ENCODE measurements around the gene CTNNBIP1.

Gene CTNNBIP1

GRCh38 chr1:9823943-9824701 is 85.9 kb downstream of the CTNNBIP1 start, which contains the start of gene CLSTN1:
Gene CLSTN1 (minus strand): TSS chr1:9823965. CDS start chr1:9823733, 232 bp downstream.
- peaks cover 29 to 34% of the 10 kb centered on the region in 2 donors for H3K4me1 ChIP-seq (ENCODE audit: control insufficient read depth in 2 of 2, insufficient read depth in 2 of 2, low read length in 2 of 2)
- H3K4me3 ChIP-seq (ENCODE audit: low read length in 2 of 2), result peak within 1 kb of the TSS; percentile 87 to 94
- no peaks in the 10 kb centered on the region for H3K36me3 ChIP-seq (ENCODE audit: control insufficient read depth in 2 of 2, insufficient read depth in 2 of 2, low read length in 2 of 2)
- H3K9ac ChIP-seq (ENCODE audit: low read depth in 1 of 2, low read length in 2 of 2), result peak within 1 kb of the TSS; percentile 88 to 94
- H3K27ac ChIP-seq (ENCODE audit: low read depth in 2 of 2, low read length in 2 of 2), result peak within 1 kb of the TSS; percentile 97 to 98
- no peaks in the 10 kb centered on the region for H3K9me3 ChIP-seq (ENCODE audit: control insufficient read depth in 2 of 2, low read length in 2 of 2)
- no peaks in the 10 kb centered on the region for H3K27me3 ChIP-seq (ENCODE audit: control insufficient read depth in 2 of 2, insufficient read depth in 2 of 2, low read length in 2 of 2)

- H3K27ac ChIP-seq (ENCODE audit: low read depth in 2 of 2, low read length in 2 of 2), result peak overlapping the region; percentile 86 to 91
- H3K9me3 ChIP-seq (ENCODE audit: control insufficient read depth in 2 of 2, low read length in 2 of 2), result no peaks in the 10 kb centered on the region
- H3K27me3 ChIP-seq (ENCODE audit: control insufficient read depth in 2 of 2, insufficient read depth in 2 of 2, low read length in 2 of 2), result no peaks in the 10 kb centered on the region
- H3K4me3 ChIP-seq (ENCODE audit: low read length in 2 of 2), result peak overlapping the region; percentile 87 to 94
- no peaks in the 10 kb centered on the region for H3K36me3 ChIP-seq (ENCODE audit: control insufficient read depth in 2 of 2, insufficient read depth in 2 of 2, low read length in 2 of 2)
- H3K4me1 ChIP-seq (ENCODE audit: control insufficient read depth in 2 of 2, insufficient read depth in 2 of 2, low read length in 2 of 2), result peaks cover 29 to 34% of the 10 kb centered on the region in 2 donors
- H3K9ac ChIP-seq (ENCODE audit: low read depth in 1 of 2, low read length in 2 of 2), result peak overlapping the region; percentile 88 to 93
Measured at GRCh38 chr1:9823693-9823942, 86.5 kb downstream of the CTNNBIP1 start.

- Histone ChIP-seq H3K36me3 (ENCODE audit: control insufficient read depth in 2 of 2, insufficient read depth in 2 of 2, low read length in 2 of 2) (no peaks in the 10 kb centered on the region), H3K9ac (ENCODE audit: low read depth in 1 of 2, low read length in 2 of 2) (peak overlapping the region; percentile 88 to 93), H3K27ac (ENCODE audit: low read depth in 2 of 2, low read length in 2 of 2) (peak overlapping the region; percentile 86 to 91), H3K27me3 (ENCODE audit: control insufficient read depth in 2 of 2, insufficient read depth in 2 of 2, low read length in 2 of 2) (no peaks in the 10 kb centered on the region), H3K9me3 (ENCODE audit: control insufficient read depth in 2 of 2, low read length in 2 of 2) (no peaks in the 10 kb centered on the region), H3K4me3 (ENCODE audit: low read length in 2 of 2) (peak overlapping the region; percentile 87 to 94), H3K4me1 (ENCODE audit: control insufficient read depth in 2 of 2, insufficient read depth in 2 of 2, low read length in 2 of 2) (peaks cover 29 to 34% of the 10 kb centered on the region in 2 donors)
Measured at GRCh38 chr1:9822897-9823692, 87.0 kb downstream of the CTNNBIP1 start.

- H3K27me3 ChIP-seq (ENCODE audit: control insufficient read depth in 2 of 2, insufficient read depth in 2 of 2, low read length in 2 of 2), result no peaks in the 10 kb centered on the region
- H3K4me1 ChIP-seq (ENCODE audit: control insufficient read depth in 2 of 2, insufficient read depth in 2 of 2, low read length in 2 of 2), result peaks cover 29 to 34% of the 10 kb centered on the region in 2 donors
- H3K9me3 ChIP-seq (ENCODE audit: control insufficient read depth in 2 of 2, low read length in 2 of 2), result no peaks in the 10 kb centered on the region
- H3K36me3 ChIP-seq (ENCODE audit: control insufficient read depth in 2 of 2, insufficient read depth in 2 of 2, low read length in 2 of 2), result no peaks in the 10 kb centered on the region
- peak overlapping the region; percentile 88 to 93 for H3K9ac ChIP-seq (ENCODE audit: low read depth in 1 of 2, low read length in 2 of 2)
- peak overlapping the region; percentile 86 to 91 for H3K27ac ChIP-seq (ENCODE audit: low read depth in 2 of 2, low read length in 2 of 2)
- H3K4me3 ChIP-seq (ENCODE audit: low read length in 2 of 2), result peak overlapping the region; percentile 87 to 94
Measured at GRCh38 chr1:9822490-9822889, 87.6 kb downstream of the CTNNBIP1 start.

- Histone ChIP-seq H3K4me3 (ENCODE audit: low read length in 2 of 2) (peak overlapping the region; percentile 87 to 94), H3K27me3 (ENCODE audit: control insufficient read depth in 2 of 2, insufficient read depth in 2 of 2, low read length in 2 of 2) (no peaks in the 10 kb centered on the region), H3K9ac (ENCODE audit: low read depth in 1 of 2, low read length in 2 of 2) (peak overlapping the region in 1 of 2 donors; percentile 93), H3K36me3 (ENCODE audit: control insufficient read depth in 2 of 2, insufficient read depth in 2 of 2, low read length in 2 of 2) (no peaks in the 10 kb centered on the region), H3K4me1 (ENCODE audit: control insufficient read depth in 2 of 2, insufficient read depth in 2 of 2, low read length in 2 of 2) (peaks cover 29 to 36% of the 10 kb centered on the region in 2 donors), H3K27ac (ENCODE audit: low read depth in 2 of 2, low read length in 2 of 2) (peak overlapping the region; percentile 86 to 91), H3K9me3 (ENCODE audit: control insufficient read depth in 2 of 2, low read length in 2 of 2) (no peaks in the 10 kb centered on the region)
Measured at GRCh38 chr1:9821710-9822109, 88.4 kb downstream of the CTNNBIP1 start.

GRCh38 chr1:9820521-9820920 is 89.5 kb downstream of the CTNNBIP1 start:
- no peak overlapping the region for H3K9ac ChIP-seq (ENCODE audit: low read depth in 1 of 2, low read length in 2 of 2)
- no peak overlapping the region for H3K27ac ChIP-seq (ENCODE audit: low read depth in 2 of 2, low read length in 2 of 2)
- no peak overlapping the region for H3K4me3 ChIP-seq (ENCODE audit: low read length in 2 of 2)
- no peaks in the 10 kb centered on the region for H3K27me3 ChIP-seq (ENCODE audit: control insufficient read depth in 2 of 2, insufficient read depth in 2 of 2, low read length in 2 of 2)
- no peaks in the 10 kb centered on the region for H3K36me3 ChIP-seq (ENCODE audit: control insufficient read depth in 2 of 2, insufficient read depth in 2 of 2, low read length in 2 of 2)
- H3K4me1 ChIP-seq (ENCODE audit: control insufficient read depth in 2 of 2, insufficient read depth in 2 of 2, low read length in 2 of 2), result peaks cover 23 to 33% of the 10 kb centered on the region in 2 donors
- H3K9me3 ChIP-seq (ENCODE audit: control insufficient read depth in 2 of 2, low read length in 2 of 2), result no peaks in the 10 kb centered on the region

- no peak overlapping the region for H3K4me3 ChIP-seq (ENCODE audit: low read length in 2 of 2)
- no peak overlapping the region for H3K27ac ChIP-seq (ENCODE audit: low read depth in 2 of 2, low read length in 2 of 2)
- no peak overlapping the region for H3K9ac ChIP-seq (ENCODE audit: low read depth in 1 of 2, low read length in 2 of 2)
- no peaks in the 10 kb centered on the region for H3K9me3 ChIP-seq (ENCODE audit: control insufficient read depth in 2 of 2, low read length in 2 of 2)
- H3K4me1 ChIP-seq (ENCODE audit: control insufficient read depth in 2 of 2, insufficient read depth in 2 of 2, low read length in 2 of 2), result peaks cover 23 to 32% of the 10 kb centered on the region in 2 donors
- H3K27me3 ChIP-seq (ENCODE audit: control insufficient read depth in 2 of 2, insufficient read depth in 2 of 2, low read length in 2 of 2), result no peaks in the 10 kb centered on the region
- H3K36me3 ChIP-seq (ENCODE audit: control insufficient read depth in 2 of 2, insufficient read depth in 2 of 2, low read length in 2 of 2), result no peaks in the 10 kb centered on the region
Measured at GRCh38 chr1:9817734-9818133, 92.3 kb downstream of the CTNNBIP1 start.

GRCh38 chr1:9816199-9816598 is 93.9 kb downstream of the CTNNBIP1 start:
- peak overlapping the region in 1 of 2 donors; percentile 43 for H3K9ac ChIP-seq (ENCODE audit: low read depth in 1 of 2, low read length in 2 of 2)
- no peaks in the 10 kb centered on the region for H3K27me3 ChIP-seq (ENCODE audit: control insufficient read depth in 2 of 2, insufficient read depth in 2 of 2, low read length in 2 of 2)
- peak overlapping the region; percentile 90 to 94 for H3K27ac ChIP-seq (ENCODE audit: low read depth in 2 of 2, low read length in 2 of 2)
- peaks cover 12 to 31% of the 10 kb centered on the region in 2 donors for H3K4me1 ChIP-seq (ENCODE audit: control insufficient read depth in 2 of 2, insufficient read depth in 2 of 2, low read length in 2 of 2)
- H3K36me3 ChIP-seq (ENCODE audit: control insufficient read depth in 2 of 2, insufficient read depth in 2 of 2, low read length in 2 of 2), result no peaks in the 10 kb centered on the region
- H3K4me3 ChIP-seq (ENCODE audit: low read length in 2 of 2), result no peak overlapping the region
- H3K9me3 ChIP-seq (ENCODE audit: control insufficient read depth in 2 of 2, low read length in 2 of 2), result no peaks in the 10 kb centered on the region

- peak overlapping the region; percentile 90 to 94 for H3K27ac ChIP-seq (ENCODE audit: low read depth in 2 of 2, low read length in 2 of 2)
- peak overlapping the region; percentile 35 to 56 for H3K4me3 ChIP-seq (ENCODE audit: low read length in 2 of 2)
- peaks cover 12 to 36% of the 10 kb centered on the region in 2 donors for H3K4me1 ChIP-seq (ENCODE audit: control insufficient read depth in 2 of 2, insufficient read depth in 2 of 2, low read length in 2 of 2)
Measured at GRCh38 chr1:9815150-9815549, 94.9 kb downstream of the CTNNBIP1 start.

GRCh38 chr1:9814619-9815018 is 95.5 kb downstream of the CTNNBIP1 start:
- H3K4me3 ChIP-seq (ENCODE audit: low read length in 2 of 2), result peak overlapping the region; percentile 35 to 56
- H3K27ac ChIP-seq (ENCODE audit: low read depth in 2 of 2, low read length in 2 of 2), result peak overlapping the region; percentile 90 to 94
- no peaks in the 10 kb centered on the region for H3K27me3 ChIP-seq (ENCODE audit: control insufficient read depth in 2 of 2, insufficient read depth in 2 of 2, low read length in 2 of 2)
- H3K9me3 ChIP-seq (ENCODE audit: control insufficient read depth in 2 of 2, low read length in 2 of 2), result no peaks in the 10 kb centered on the region
- H3K36me3 ChIP-seq (ENCODE audit: control insufficient read depth in 2 of 2, insufficient read depth in 2 of 2, low read length in 2 of 2), result no peaks in the 10 kb centered on the region
- peaks cover 12 to 36% of the 10 kb centered on the region in 2 donors for H3K4me1 ChIP-seq (ENCODE audit: control insufficient read depth in 2 of 2, insufficient read depth in 2 of 2, low read length in 2 of 2)
- H3K9ac ChIP-seq (ENCODE audit: low read depth in 1 of 2, low read length in 2 of 2), result peak overlapping the region; percentile 35 to 70

More at GRCh38 chr1:9815150-9815549, 94.9 kb downstream of the CTNNBIP1 start:
- peak overlapping the region; percentile 35 to 70 for H3K9ac ChIP-seq (ENCODE audit: low read depth in 1 of 2, low read length in 2 of 2)
- no peaks in the 10 kb centered on the region for H3K36me3 ChIP-seq (ENCODE audit: control insufficient read depth in 2 of 2, insufficient read depth in 2 of 2, low read length in 2 of 2)
- no peaks in the 10 kb centered on the region for H3K27me3 ChIP-seq (ENCODE audit: control insufficient read depth in 2 of 2, insufficient read depth in 2 of 2, low read length in 2 of 2)
- no peaks in the 10 kb centered on the region for H3K9me3 ChIP-seq (ENCODE audit: control insufficient read depth in 2 of 2, low read length in 2 of 2)
